HG03135 (cell line): ENCODE results near the gene EPHA3.

Experiments used
- ATAC-seq: cut with Tn5 transposase; IDR thresholded peaks from one replicate; pipeline ENCODE4 v1.9.1; 2021; ENCODE audit warnings: mild to moderate bottlenecking, moderate library complexity; ENCODE audit not compliant: unreplicated experiment

Gene EPHA3

GRCh38 chr3:89223188-89223587 lies 115.8 kb downstream of the EPHA3 start:
- no peak for ATAC-seq

- no peak for ATAC-seq
These were observed 119.8 kb downstream of the EPHA3 start for GRCh38 chr3:89227218-89227617.

GRCh38 chr3:89227634-89228033 lies 120.2 kb downstream of the EPHA3 start:
- ATAC-seq: no peak

GRCh38 chr3:89232155-89232554 lies 124.7 kb downstream of the EPHA3 start:
- no peak for ATAC-seq

GRCh38 chr3:89234620-89235019 lies 127.2 kb downstream of the EPHA3 start:
- ATAC-seq: no peak

- ATAC-seq: no peak
These were observed 131.4 kb downstream of the EPHA3 start for GRCh38 chr3:89238846-89239245.

GRCh38 chr3:89239774-89240173 lies 132.4 kb downstream of the EPHA3 start:
- no peak for ATAC-seq

- no peak for ATAC-seq
These were observed 138.2 kb downstream of the EPHA3 start for GRCh38 chr3:89245612-89246011.

GRCh38 chr3:89246326-89246725 lies 138.9 kb downstream of the EPHA3 start:
- ATAC-seq: no peak

GRCh38 chr3:89250742-89251141 lies 143.3 kb downstream of the EPHA3 start:
- ATAC-seq: no peak

- no peak for ATAC-seq
These were observed 144.6 kb downstream of the EPHA3 start for GRCh38 chr3:89252016-89252415.

GRCh38 chr3:89252860-89253259 lies 145.4 kb downstream of the EPHA3 start:
- ATAC-seq: no peak

GRCh38 chr3:89256395-89256794 lies 149.0 kb downstream of the EPHA3 start:
- no peak for ATAC-seq

GRCh38 chr3:89256882-89257281 lies 149.5 kb downstream of the EPHA3 start:
- no peak for ATAC-seq

GRCh38 chr3:89260721-89261120 lies 153.3 kb downstream of the EPHA3 start:
- no peak for ATAC-seq

- ATAC-seq: no peak
These were observed 154.3 kb downstream of the EPHA3 start for GRCh38 chr3:89261673-89262072.

- no peak for ATAC-seq
These were observed 155.0 kb downstream of the EPHA3 start for GRCh38 chr3:89262309-89262929.

GRCh38 chr3:89264037-89264560 lies 156.7 kb downstream of the EPHA3 start:
- no peak for ATAC-seq

GRCh38 chr3:89266074-89266473 lies 158.7 kb downstream of the EPHA3 start:
- no peak for ATAC-seq

GRCh38 chr3:89268059-89268458 lies 160.6 kb downstream of the EPHA3 start:
- no peak for ATAC-seq

GRCh38 chr3:89270201-89270600 lies 162.8 kb downstream of the EPHA3 start:
- ATAC-seq: no peak

- no peak for ATAC-seq
These were observed 167.6 kb downstream of the EPHA3 start for GRCh38 chr3:89275001-89275400.

- ATAC-seq: no peak
These were observed 168.7 kb downstream of the EPHA3 start for GRCh38 chr3:89276116-89276515.
